Common myeloid progenitor, CD34-positive (primary cell): Measurements from ENCODE around the gene SLC16A10.

Experiments
- CTCF ChIA-PET: fragments of 350-600 bp; sonication (Branson Sonifier 250); formaldehyde crosslinking; loops from one replicate; lab custom pipeline; 2021; ENCODE audit warnings: antibody characterized with exemption; lab: Charles Lee
- POLR2A ChIA-PET: fragments of 350-600 bp; sonication (Branson Sonifier 250); formaldehyde crosslinking; loops from one replicate; lab custom pipeline; 2021; ENCODE audit warnings: antibody characterized with exemption; lab: Charles Lee
- DNase-seq, 3 donors: peaks; one replicate each; pipeline versions ENCODE4 v3.0.0 to v3.0.0-alpha.2; 2013
- H3K27ac ChIP-seq, 2 experiments: 1 replicate in 1 of 2; 2 replicates in 1 of 2; pipeline ENCODE4 v1.7.0; 2013; ENCODE audit warnings: inconsistent platforms in 2 of 2, low read length in 2 of 2, mild to moderate bottlenecking in 2 of 2, low read depth in 1 of 2, moderate library complexity in 1 of 2; ENCODE audit not compliant: severe bottlenecking in 2 of 2, insufficient read depth in 1 of 2, poor library complexity in 1 of 2
- H3K27me3 ChIP-seq, 5 experiments: replicated peaks in 2 of 5; 1 replicate in 3 of 5; 2 replicates in 2 of 5; pipeline versions ENCODE4 v1.6.1 to v1.7.0; 2013; ENCODE audit warnings: low read length in 4 of 5, mild to moderate bottlenecking in 2 of 5, moderate library complexity in 2 of 5, inconsistent platforms in 1 of 5; ENCODE audit not compliant: insufficient read depth in 5 of 5, control insufficient read depth in 4 of 5
- H3K36me3 ChIP-seq, 4 experiments: 1 replicate in 2 of 4; 2 replicates in 2 of 4; pipeline versions ENCODE4 v1.6.1 to v1.7.0; 2013; ENCODE audit warnings: low read length in 3 of 4, control low read depth in 1 of 4, mild to moderate bottlenecking in 1 of 4; ENCODE audit not compliant: control insufficient read depth in 4 of 4, insufficient read depth in 4 of 4
- H3K4me1 ChIP-seq, 4 experiments: 1 replicate in 3 of 4; 2 replicates in 1 of 4; pipeline versions ENCODE4 v1.6.1 to v1.7.1; 2013; ENCODE audit warnings: low read length in 3 of 4, mild to moderate bottlenecking in 3 of 4, control low read depth in 1 of 4, inconsistent platforms in 1 of 4, moderate library complexity in 1 of 4; ENCODE audit not compliant: control insufficient read depth in 4 of 4, insufficient read depth in 4 of 4; ENCODE audit errors: control extremely low read depth in 1 of 4
- H3K4me3 ChIP-seq, 7 experiments: 1 replicate in 4 of 7; 2 replicates in 3 of 7; pipeline versions ENCODE4 v1.5.1 to v1.7.0; 2013; ENCODE audit warnings: mild to moderate bottlenecking in 7 of 7, low read length in 6 of 7, moderate library complexity in 6 of 7, inconsistent platforms in 2 of 7, low read depth in 2 of 7, control low read depth in 1 of 7; ENCODE audit not compliant: insufficient read depth in 4 of 7, control insufficient read depth in 1 of 7; ENCODE audit errors: extremely low read depth in 1 of 7
- H3K9me3 ChIP-seq, 5 experiments: 1 replicate in 4 of 5; 2 replicates in 1 of 5; pipeline versions ENCODE4 v1.6.1 to v1.7.1; 2013; ENCODE audit warnings: low read length in 4 of 5, mild to moderate bottlenecking in 2 of 5, inconsistent platforms in 1 of 5, low read depth in 1 of 5, moderate library complexity in 1 of 5; ENCODE audit not compliant: control insufficient read depth in 4 of 5, insufficient read depth in 2 of 5; ENCODE audit errors: control extremely low read depth in 1 of 5
- WGBS: methylation state at CpG from one replicate; pipeline ENCODE4 v1.1.5; 2013; ENCODE audit not compliant: insufficient coverage; 5-methylcytosine and 5-hydroxymethylcytosine counted together

SLC16A10 gene

GRCh38 chr6:111150577-111150976 lies 63.3 kb downstream of the SLC16A10 start:
- Histone ChIP-seq H3K4me3 (no peak overlapping the region), H3K4me1 (no peaks in the 10 kb centered on the region), H3K27ac (no peak overlapping the region), H3K9me3 (peaks cover 0 to 1% (median 0%) of the 10 kb centered on the region in 5 experiments), H3K36me3 (no peaks in the 10 kb centered on the region), H3K27me3 (no peaks in the 10 kb centered on the region)
- POLR2A ChIA-PET: no interaction called here
- CTCF ChIA-PET: interaction anchor here (1.0 to 1.5 kb wide), 2 partner anchors 10 to 12 kb away, joined by 3 read pairs; no protein-coding TSS in a partner anchor
- no peak for DNase-seq
- no CpG with 5 or more reads among the region's 1 CpG for WGBS

DNA sequence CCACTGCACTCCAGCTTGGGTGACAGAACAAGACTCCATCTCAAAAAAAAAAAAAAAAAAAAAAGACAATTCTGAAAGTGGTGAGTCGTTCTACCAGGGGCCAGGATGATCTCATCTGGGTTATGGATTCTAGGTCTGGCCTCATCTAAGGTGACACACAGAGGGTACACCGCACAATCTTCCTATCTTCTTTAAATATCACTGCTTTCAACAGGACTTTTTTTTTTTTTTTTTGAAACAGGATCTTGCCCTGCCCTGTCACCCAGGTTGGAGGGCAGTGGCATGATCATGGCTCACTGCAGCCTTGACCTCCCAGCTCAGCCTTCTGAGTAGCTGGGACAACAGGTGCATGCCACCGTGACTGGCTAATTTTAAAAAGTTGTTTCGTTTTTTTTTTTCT lies 67.7 kb downstream of the SLC16A10 start:
- Histone ChIP-seq H3K27ac (no peak overlapping the region), H3K4me3 (no peak overlapping the region), H3K9me3 (peaks cover 0 to 7% (median 0%) of the 10 kb centered on the region in 5 experiments), H3K4me1 (no peaks in the 10 kb centered on the region), H3K36me3 (no peaks in the 10 kb centered on the region), H3K27me3 (no peaks in the 10 kb centered on the region)
- no peak for DNase-seq
- ChIA-PET POLR2A (no interaction called here), CTCF (interaction anchor here (0.7 kb wide), 1 partner anchor 128 kb away, joined by 3 read pairs; no protein-coding TSS in a partner anchor)
- 95% methylated on average over 4 of the region's 4 CpGs for WGBS

DNA sequence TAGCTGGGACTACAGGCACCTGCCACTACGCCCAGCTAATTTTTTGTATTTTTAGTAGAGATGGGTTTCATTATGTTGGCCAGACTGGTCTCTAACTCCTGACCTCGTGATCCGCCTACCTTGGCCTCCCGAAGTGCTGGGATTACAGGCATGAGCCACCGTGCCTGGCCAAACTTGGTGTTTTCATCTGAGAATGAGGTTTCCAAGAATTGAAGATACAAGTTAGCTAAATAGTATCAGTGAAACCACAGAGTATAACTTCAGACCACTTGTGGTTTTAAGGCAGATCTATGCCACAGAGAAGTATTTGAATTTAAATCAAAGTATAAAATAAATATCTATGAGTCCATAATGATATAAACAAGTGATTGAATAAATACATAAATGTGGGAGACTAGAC lies 70.1 kb downstream of the SLC16A10 start:
- peaks cover 0 to 19% (median 6%) of the 10 kb centered on the region in 5 experiments for H3K9me3 ChIP-seq
- H3K27me3 ChIP-seq: no peaks in the 10 kb centered on the region
- ChIA-PET POLR2A (no interaction called here), CTCF (no interaction called here)
- WGBS: 85% methylated on average over 4 of the region's 5 CpGs
- no peak for DNase-seq
- H3K4me1 ChIP-seq: no peaks in the 10 kb centered on the region
- no peak overlapping the region for H3K27ac ChIP-seq
- no peaks in the 10 kb centered on the region for H3K36me3 ChIP-seq
- no peak overlapping the region for H3K4me3 ChIP-seq

DNA sequence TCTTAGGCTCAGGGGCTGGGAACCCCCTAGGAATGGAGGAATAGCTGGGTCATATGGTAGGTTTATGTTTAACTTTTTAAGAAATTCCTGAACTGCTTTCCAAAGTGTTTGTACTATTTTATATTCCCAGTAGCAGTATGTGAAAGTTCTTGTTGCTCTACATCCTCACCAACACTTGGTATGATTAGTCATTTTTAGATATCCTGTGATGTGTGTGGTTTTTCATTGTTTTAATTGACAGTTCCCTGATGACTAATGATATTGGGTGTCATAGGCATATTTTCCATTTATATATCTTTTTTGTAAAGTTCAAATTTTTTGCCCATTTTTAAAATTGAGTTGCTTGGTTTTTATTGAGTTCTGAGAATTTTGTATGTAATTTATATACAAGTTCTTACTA lies 72.3 kb downstream of the SLC16A10 start:
- CTCF ChIA-PET: no interaction called here
- Histone ChIP-seq H3K4me3 (no peak overlapping the region), H3K27me3 (no peaks in the 10 kb centered on the region), H3K36me3 (no peaks in the 10 kb centered on the region), H3K4me1 (no peaks in the 10 kb centered on the region), H3K9me3 (peaks cover 0 to 29% (median 10%) of the 10 kb centered on the region in 5 experiments), H3K27ac (no peak overlapping the region)
- DNase-seq: no peak
- POLR2A ChIA-PET: no interaction called here

DNA sequence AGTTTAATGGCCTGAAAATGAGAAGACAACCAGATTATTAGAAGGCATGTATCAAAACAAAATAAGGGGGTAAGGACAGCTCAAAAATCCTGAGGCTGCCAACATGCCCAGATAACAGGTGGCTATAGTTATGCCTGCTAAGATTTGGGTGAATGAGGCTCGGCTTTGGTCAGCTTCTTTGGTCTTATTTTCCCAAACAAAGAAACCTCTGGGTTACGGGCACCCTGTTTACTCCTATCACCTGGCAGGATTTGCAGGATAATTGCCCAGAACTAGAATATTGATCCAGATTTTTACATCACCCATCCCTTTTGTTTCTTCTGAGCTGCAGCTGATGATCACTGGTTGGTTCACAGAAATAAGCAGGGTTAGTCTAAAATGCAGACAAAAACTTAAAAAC lies 74.3 kb downstream of the SLC16A10 start:
- POLR2A ChIA-PET: interaction anchor here (0.6 kb wide), 1 partner anchor 39 kb away, joined by 3 read pairs; no protein-coding TSS in a partner anchor
- CTCF ChIA-PET: no interaction called here
- Histone ChIP-seq H3K9me3 (peaks cover 0 to 31% (median 10%) of the 10 kb centered on the region in 5 experiments), H3K27me3 (no peaks in the 10 kb centered on the region), H3K4me1 (no peaks in the 10 kb centered on the region), H3K27ac (no peak overlapping the region), H3K36me3 (no peaks in the 10 kb centered on the region), H3K4me3 (no peak overlapping the region)
- no peak for DNase-seq
- 90% methylated on average over 2 of the region's 2 CpGs for WGBS

- POLR2A ChIA-PET: interaction anchor here (0.6 kb wide), 1 partner anchor 288 kb away, joined by 3 read pairs; no protein-coding TSS in a partner anchor
- H3K27me3 ChIP-seq: no peaks in the 10 kb centered on the region
- H3K4me3 ChIP-seq: no peak overlapping the region
- CTCF ChIA-PET: no interaction called here
- no peaks in the 10 kb centered on the region for H3K4me1 ChIP-seq
- peaks cover 0 to 31% (median 10%) of the 10 kb centered on the region in 5 experiments for H3K9me3 ChIP-seq
- no peak overlapping the region for H3K27ac ChIP-seq
- no peaks in the 10 kb centered on the region for H3K36me3 ChIP-seq
- peak; percentile 9 to 41 (median 37) for DNase-seq
Measured at GRCh38 chr6:111162504-111162903, 75.2 kb downstream of the SLC16A10 start.

DNA sequence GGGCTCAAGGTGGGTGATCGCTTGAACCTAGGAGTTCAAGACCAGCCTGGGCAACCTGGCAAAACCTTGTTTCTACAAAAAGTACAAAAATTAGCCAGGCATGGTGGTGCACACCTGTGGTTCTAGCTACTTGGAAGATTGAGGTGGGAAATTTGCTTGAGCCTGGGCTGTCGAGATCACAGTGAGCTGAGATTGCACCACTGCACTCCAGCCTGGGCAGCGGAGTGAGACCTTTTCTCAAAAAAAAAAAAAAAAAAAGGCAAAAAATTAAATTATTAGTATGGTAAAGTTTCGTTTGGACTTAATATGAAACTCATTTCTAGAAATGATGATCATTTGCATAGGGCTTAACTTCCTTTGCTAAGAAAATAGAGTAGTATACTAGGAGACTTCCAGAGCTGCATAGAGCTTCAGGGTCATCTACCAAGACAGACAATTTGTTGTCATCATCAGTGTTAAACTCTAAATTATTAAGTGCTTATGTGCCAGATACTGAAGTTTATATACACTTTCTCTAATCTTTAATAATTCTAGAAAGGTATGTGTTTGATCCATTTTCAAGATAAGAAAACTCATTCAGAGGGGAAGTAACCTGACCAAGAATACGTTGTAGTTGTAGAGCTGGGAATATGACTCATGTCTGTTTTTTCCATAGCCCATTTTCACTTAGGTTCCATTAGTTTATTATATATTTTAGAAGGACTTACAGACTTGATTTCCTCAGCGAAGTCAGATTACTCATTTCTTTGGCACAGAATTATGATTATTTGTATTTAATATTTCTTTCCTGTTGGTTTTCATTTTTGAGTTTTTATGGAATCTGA lies 84.5 kb downstream of the SLC16A10 start:
- Histone ChIP-seq H3K27me3 (no peaks in the 10 kb centered on the region), H3K27ac (no peak overlapping the region), H3K4me1 (peaks cover 0 to 12% (median 2%) of the 10 kb centered on the region in 4 experiments), H3K4me3 (no peak overlapping the region), H3K9me3 (no peaks in the 10 kb centered on the region), H3K36me3 (no peaks in the 10 kb centered on the region)
- peak in 1 of 3 donors; percentile 29 for DNase-seq
- ChIA-PET CTCF (interaction anchor here (3.9 kb wide), 1 partner anchor 38 kb away, joined by 11 read pairs; no protein-coding TSS in a partner anchor), POLR2A (interaction anchor here (0.7 kb wide), 1 partner anchor 80 kb away, joined by 7 read pairs; no protein-coding TSS in a partner anchor)
- no CpG with 5 or more reads among the region's 6 CpGs for WGBS
